A673 (cell line): Measurements from ENCODE around the gene SLC39A2.

Source experiments
- CTCF ChIP-seq: fragments of 300-800, 200-600 bp; sonication (generic); conservative IDR thresholded peaks from 2 replicates; pipeline ENCODE4 v1.5.1; 2017; ENCODE audit warnings: low read depth, mild to moderate bottlenecking, antibody characterized with exemption, low read length, moderate library complexity, mixed read lengths
- EZH2 ChIP-seq: fragments of 200-600 bp; sonication (generic); IDR thresholded peaks from 2 replicates; pipeline ENCODE4 v1.6.1; 2017; ENCODE audit warnings: borderline replicate concordance, low read depth, mild to moderate bottlenecking, mixed read lengths, antibody characterized with exemption, low read length; ENCODE audit not compliant: poor library complexity, severe bottlenecking

DNA sequence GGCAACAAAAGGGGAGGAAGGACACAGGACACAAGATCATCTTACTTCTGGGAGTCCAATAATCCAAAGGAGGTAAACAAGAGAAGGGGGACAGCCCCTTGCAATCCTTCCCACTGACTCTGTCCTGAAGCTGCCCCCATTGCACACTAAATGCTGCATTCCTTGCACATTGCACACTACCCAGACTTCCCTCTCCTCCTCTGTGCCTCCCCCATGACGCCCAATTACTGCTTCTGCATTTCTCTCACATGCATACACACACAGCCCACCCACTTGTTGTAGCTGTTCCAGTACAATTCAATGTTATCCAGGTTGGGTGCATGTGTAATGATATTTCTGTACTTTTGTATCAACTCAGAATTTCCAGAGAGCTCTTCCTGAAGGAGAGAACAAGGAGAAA lies 20.3 kb downstream of the SLC39A2 start:
- TF ChIP-seq CTCF (no peak), EZH2 (no peak)
